Measurements from ENCODE around the gene FTCD.

The FTCD gene

DNA sequence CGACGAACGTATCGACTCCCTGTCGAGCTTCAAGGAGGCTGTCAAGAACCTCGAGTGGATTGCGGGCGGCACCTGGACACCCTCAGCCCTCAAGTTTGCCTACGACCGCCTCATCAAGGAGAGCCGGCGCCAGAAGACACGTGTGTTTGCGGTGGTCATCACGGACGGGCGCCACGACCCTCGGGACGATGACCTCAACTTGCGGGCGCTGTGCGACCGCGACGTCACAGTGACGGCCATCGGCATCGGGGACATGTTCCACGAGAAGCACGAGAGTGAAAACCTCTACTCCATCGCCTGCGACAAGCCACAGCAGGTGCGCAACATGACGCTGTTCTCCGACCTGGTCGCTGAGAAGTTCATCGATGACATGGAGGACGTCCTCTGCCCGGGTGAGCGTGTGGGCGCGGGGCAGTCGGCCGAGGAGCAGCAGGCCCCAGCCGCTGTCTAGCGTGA, 29.5 kb downstream of the FTCD start:
- TF ChIP-seq, protein P1, sequence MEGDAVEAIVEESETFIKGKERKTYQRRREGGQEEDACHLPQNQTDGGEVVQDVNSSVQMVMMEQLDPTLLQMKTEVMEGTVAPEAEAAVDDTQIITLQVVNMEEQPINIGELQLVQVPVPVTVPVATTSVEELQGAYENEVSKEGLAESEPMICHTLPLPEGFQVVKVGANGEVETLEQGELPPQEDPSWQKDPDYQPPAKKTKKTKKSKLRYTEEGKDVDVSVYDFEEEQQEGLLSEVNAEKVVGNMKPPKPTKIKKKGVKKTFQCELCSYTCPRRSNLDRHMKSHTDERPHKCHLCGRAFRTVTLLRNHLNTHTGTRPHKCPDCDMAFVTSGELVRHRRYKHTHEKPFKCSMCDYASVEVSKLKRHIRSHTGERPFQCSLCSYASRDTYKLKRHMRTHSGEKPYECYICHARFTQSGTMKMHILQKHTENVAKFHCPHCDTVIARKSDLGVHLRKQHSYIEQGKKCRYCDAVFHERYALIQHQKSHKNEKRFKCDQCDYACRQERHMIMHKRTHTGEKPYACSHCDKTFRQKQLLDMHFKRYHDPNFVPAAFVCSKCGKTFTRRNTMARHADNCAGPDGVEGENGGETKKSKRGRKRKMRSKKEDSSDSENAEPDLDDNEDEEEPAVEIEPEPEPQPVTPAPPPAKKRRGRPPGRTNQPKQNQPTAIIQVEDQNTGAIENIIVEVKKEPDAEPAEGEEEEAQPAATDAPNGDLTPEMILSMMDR (IDR thresholded peaks at IDR 0.05; ENCODE audit: low read length), result no peak
- TF ChIP-seq EZH2phosphoT487 (IDR thresholded peaks at IDR 0.05; ENCODE audit: low read length) (no peak), EZH2 (optimal IDR thresholded peaks at IDR 0.05; ENCODE audit: low read depth, low read length) (no peak)
- Histone ChIP-seq H3K4me1 (ENCODE audit: low read length) (no peaks in the 10 kb centered on the region), H3K27ac (ENCODE audit: low read length) (no peak overlapping the region), H3K36me3 (replicated peaks; ENCODE audit: insufficient read depth, low read length) (no peaks in the 10 kb centered on the region), H4K20me1 (ENCODE audit: insufficient read depth, low read length) (no peaks in the 10 kb centered on the region), H3K4me3 (ENCODE audit: low read length) (no peak overlapping the region), H2AFZ (ENCODE audit: low read length) (no peak overlapping the region), H3K9me2 (replicated peaks; ENCODE audit: insufficient read depth, low read length) (no peaks in the 10 kb centered on the region), H3F3A (ENCODE audit: insufficient read depth, low read length) (no peaks in the 10 kb centered on the region), H3K9me3 (replicated peaks; ENCODE audit: insufficient read depth, low read length) (no peaks in the 10 kb centered on the region), H3K79me2 (ENCODE audit: low read length) (no peaks in the 10 kb centered on the region), H3K27me3 (replicated peaks; ENCODE audit: insufficient read depth, low read length) (peaks cover 82% of the 10 kb centered on the region), H3K4me2 (ENCODE audit: low read depth, low read length) (no peak overlapping the region), H3K9ac (ENCODE audit: low read length) (no peak overlapping the region)
- no peak for DNase-seq

DNA sequence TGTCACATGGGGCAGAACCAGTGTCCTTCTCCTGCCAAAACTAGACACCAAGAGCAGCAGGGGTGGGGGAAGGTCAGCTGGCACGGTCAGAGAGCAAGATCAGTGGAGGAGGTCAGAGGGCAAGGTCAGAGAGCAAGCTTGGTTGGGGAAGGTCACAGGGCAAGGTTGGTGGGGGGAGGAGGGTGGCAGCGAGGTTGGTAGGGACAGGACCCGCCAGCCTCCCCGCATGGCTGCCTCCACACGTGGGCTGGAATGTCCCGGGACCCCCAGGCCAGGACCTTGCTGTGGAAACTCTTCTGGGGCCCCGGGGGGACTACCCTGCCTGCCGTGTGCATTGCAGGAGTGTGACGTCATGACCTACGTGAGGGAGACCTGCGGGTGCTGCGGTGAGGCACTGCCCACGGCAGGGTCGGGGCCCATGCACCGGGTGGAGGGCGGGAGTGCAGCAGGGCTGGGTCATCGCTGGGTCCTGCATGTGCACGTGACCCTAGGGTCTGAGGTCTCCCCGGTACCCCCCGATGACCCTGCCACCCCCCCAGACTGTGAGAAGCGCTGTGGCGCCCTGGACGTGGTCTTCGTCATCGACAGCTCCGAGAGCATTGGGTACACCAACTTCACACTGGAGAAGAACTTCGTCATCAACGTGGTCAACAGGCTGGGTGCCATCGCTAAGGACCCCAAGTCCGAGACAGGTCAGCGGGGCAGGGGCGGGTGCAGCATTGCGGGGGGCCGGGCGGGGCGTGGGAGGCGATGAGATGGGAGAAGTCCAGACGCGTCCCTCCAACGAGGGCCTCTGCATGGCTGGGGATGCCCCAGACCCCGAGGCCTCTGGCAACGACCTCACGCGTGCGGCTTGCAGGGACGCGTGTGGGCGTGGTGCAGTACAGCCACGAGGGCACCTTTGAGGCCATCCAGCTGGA, 30.2 kb downstream of the FTCD start:
- peaks cover 82% of the 10 kb centered on the region for H3K27me3 ChIP-seq (replicated peaks; ENCODE audit: insufficient read depth, low read length)
- no peak overlapping the region for H2AFZ ChIP-seq (ENCODE audit: low read length)
- no peaks in the 10 kb centered on the region for H4K20me1 ChIP-seq (ENCODE audit: insufficient read depth, low read length)
- no peaks in the 10 kb centered on the region for H3K9me2 ChIP-seq (replicated peaks; ENCODE audit: insufficient read depth, low read length)
- no peak overlapping the region for H3K27ac ChIP-seq (ENCODE audit: low read length)
- H3K4me2 ChIP-seq (ENCODE audit: low read depth, low read length), result no peak overlapping the region
- H3K79me2 ChIP-seq (ENCODE audit: low read length), result no peaks in the 10 kb centered on the region
- no peaks in the 10 kb centered on the region for H3K36me3 ChIP-seq (replicated peaks; ENCODE audit: insufficient read depth, low read length)
- H3K4me3 ChIP-seq (ENCODE audit: low read length), result no peak overlapping the region
- H3K9ac ChIP-seq (ENCODE audit: low read length), result no peak overlapping the region
- TF ChIP-seq EZH2 (optimal IDR thresholded peaks at IDR 0.05; ENCODE audit: low read depth, low read length) (no peak), EZH2phosphoT487 (IDR thresholded peaks at IDR 0.05; ENCODE audit: low read length) (no peak)
- no peaks in the 10 kb centered on the region for H3K9me3 ChIP-seq (replicated peaks; ENCODE audit: insufficient read depth, low read length)
- no peaks in the 10 kb centered on the region for H3F3A ChIP-seq (ENCODE audit: insufficient read depth, low read length)
- DNase-seq, result no peak
- no peaks in the 10 kb centered on the region for H3K4me1 ChIP-seq (ENCODE audit: low read length)

DNA sequence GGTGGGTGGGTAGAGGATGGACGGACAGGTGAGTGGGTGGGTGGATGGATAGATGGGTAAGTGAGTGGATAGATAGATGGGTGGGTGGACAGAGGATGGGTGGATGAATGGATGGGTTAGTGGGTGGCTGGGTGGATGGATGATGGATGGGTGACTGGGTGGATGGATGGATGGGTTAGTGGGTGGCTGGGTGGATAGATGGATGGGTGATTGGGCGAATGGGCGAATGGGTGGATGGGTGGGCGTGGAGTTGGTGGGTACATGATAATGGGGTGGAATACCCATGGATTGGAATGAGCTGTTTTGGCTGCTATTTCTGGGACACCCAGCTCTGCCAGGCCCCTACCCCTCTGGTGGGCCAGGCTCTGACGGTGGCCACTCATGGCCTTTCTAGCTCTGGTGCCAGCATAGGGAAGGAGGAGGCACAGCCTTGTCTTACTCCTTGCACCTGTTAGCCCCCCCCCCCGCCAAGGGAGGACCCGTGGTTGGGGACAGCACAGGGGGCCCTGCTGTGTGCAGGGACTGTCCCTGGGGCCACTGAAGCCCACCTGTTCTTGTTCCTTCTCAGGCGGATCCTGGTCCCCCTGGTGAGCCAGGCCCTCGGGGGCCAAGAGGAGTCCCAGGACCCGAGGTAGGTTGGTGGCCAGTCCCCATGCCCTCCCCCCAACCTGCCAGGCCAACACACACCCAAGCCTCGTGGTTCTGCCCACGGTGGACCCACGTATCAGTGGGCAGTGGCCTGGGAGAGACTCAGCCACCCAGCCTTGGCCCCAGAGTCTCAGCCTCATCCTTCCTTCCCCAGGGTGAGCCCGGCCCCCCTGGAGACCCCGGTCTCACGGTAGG, 31.1 kb downstream of the FTCD start:
- Histone ChIP-seq H3K9me2 (replicated peaks; ENCODE audit: insufficient read depth, low read length) (no peaks in the 10 kb centered on the region), H3K4me2 (ENCODE audit: low read depth, low read length) (no peak overlapping the region), H3K9me3 (replicated peaks; ENCODE audit: insufficient read depth, low read length) (no peaks in the 10 kb centered on the region), H3K27me3 (replicated peaks; ENCODE audit: insufficient read depth, low read length) (peaks cover 81% of the 10 kb centered on the region), H3K4me1 (ENCODE audit: low read length) (no peaks in the 10 kb centered on the region), H3K4me3 (ENCODE audit: low read length) (no peak overlapping the region), H3K36me3 (replicated peaks; ENCODE audit: insufficient read depth, low read length) (no peaks in the 10 kb centered on the region), H3F3A (ENCODE audit: insufficient read depth, low read length) (no peaks in the 10 kb centered on the region), H4K20me1 (ENCODE audit: insufficient read depth, low read length) (no peaks in the 10 kb centered on the region), H3K79me2 (ENCODE audit: low read length) (no peaks in the 10 kb centered on the region), H2AFZ (ENCODE audit: low read length) (no peak overlapping the region), H3K9ac (ENCODE audit: low read length) (no peak overlapping the region), H3K27ac (ENCODE audit: low read length) (no peak overlapping the region)
- DNase-seq, result no peak
- TF ChIP-seq EZH2phosphoT487 (IDR thresholded peaks at IDR 0.05; ENCODE audit: low read length) (no peak), EZH2 (optimal IDR thresholded peaks at IDR 0.05; ENCODE audit: low read depth, low read length) (no peak)
- TF ChIP-seq, protein P1 (IDR thresholded peaks at IDR 0.05; ENCODE audit: low read length), result no peak

Measured in MM.1S (cell line).